ENCODE results near the gene RBFOX2.

- no peak for TF ChIP-seq POLR2A (IDR thresholded peaks at IDR 0.05)
- no peak for TF ChIP-seq CTCF (IDR thresholded peaks at IDR 0.05)
These were observed 29.9 kb downstream of the RBFOX2 start for GRCh38 chr22:35998748-35999147.

Measured in breast epithelium (tissue), 3 donors.